AG04450 (cell line): ENCODE results near the gene DENND5B. TPM values are rescaled to one million over a fixed set of nuclear protein-coding genes. Genes with fewer than 3 reads are reported as not detected.
A peak's percentile ranks its signal among the peaks of the same experiment; 100 is the strongest.

Source experiments
- CTCF ChIA-PET: fragments of 300-600, 350-600 bp; formaldehyde crosslinking; extraction: SDS; loops from one replicate; lab custom pipeline; 2022; ENCODE audit warnings: antibody characterized with exemption, inconsistent platforms; lab: Charles Lee
- POLR2A ChIA-PET: fragments of 350-600 bp; formaldehyde crosslinking; extraction: SDS; loops from one replicate; lab custom pipeline; 2021; ENCODE audit warnings: antibody characterized with exemption, inconsistent platforms; lab: Yijun Ruan, JAX
- DNase-seq: peaks from one replicate; pipeline ENCODE4 v3.0.0-alpha.2; 2011; ENCODE audit warnings: low read depth, low spot score
- H3K27ac ChIP-seq: one replicate; pipeline ENCODE4 v1.5.1; 2012; ENCODE audit warnings: low read depth, low read length, control low read depth
- H3K27me3 ChIP-seq: one replicate; pipeline ENCODE4 v1.6.0; 2012; ENCODE audit warnings: low read length; ENCODE audit not compliant: control insufficient read depth, insufficient read depth
- H3K4me3 ChIP-seq: 2 replicates; pipeline ENCODE4 v1.5.1; 2011; ENCODE audit warnings: mild to moderate bottlenecking, low read depth, low read length, control low read depth
- H3K9me3 ChIP-seq: 2 replicates; pipeline ENCODE4 v1.5.1; 2012; ENCODE audit warnings: low read length; ENCODE audit not compliant: control insufficient read depth, insufficient read depth
- CTCF ChIP-seq: IDR thresholded peaks from 2 replicates; pipeline ENCODE4 v1.5.1; 2011; ENCODE audit warnings: low read depth, low read length, control low read depth, inconsistent platforms
- polyA plus RNA-seq: library from polyadenylated mRNA; depleted of rRNA; stranded (reverse); fragments of >200 nt; gene quantifications from 2 replicates; pipeline ENCODE4 v1.2.3, GENCODE V29; 2011

DENND5B gene
- polyA plus RNA-seq, 1 experiment = 17.3 TPM

DNA sequence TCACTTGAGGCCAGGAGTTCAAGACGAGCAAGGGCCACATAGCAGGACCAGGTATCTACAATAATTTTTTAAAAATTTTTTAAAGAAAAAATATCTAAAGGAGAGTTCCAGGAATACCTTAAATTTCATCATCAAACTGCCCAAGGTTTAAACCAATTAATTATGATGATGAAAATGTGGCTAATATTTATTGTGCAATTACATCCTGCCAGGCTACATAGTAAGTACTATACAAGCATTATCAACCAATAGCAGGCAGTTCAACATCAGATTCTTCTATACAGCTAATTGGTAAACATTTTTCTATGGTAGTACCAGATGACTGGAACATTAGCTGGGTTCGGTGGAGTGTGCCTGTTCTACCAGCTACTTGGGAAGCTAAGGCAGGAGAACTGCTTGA lies 24.4 kb downstream of the DENND5B start:
- H3K9me3 ChIP-seq = no peaks in the 10 kb centered on the region
- ChIA-PET CTCF (no interaction called here), POLR2A (interaction anchor here (0.6 kb wide), 1 partner anchor 172 kb away, joined by 6 read pairs; no protein-coding TSS in a partner anchor)

GRCh38 chr12:31562594-31563328 lies 28.2 kb downstream of the DENND5B start:
- H3K27me3 ChIP-seq = no peaks in the 10 kb centered on the region
- no peak overlapping the region for H3K4me3 ChIP-seq
- no peaks in the 10 kb centered on the region for H3K9me3 ChIP-seq
- ChIA-PET CTCF (interaction anchor here (0.6 to 1.2 kb wide), 2 partner anchors 17 to 39 kb away, joined by 3 to 5 read pairs; no protein-coding TSS in a partner anchor), POLR2A (no interaction called here)
- DNase-seq = no peak
- no peak overlapping the region for H3K27ac ChIP-seq
- no peak for TF ChIP-seq CTCF

More for the DNA sequence above, 24.4 kb downstream of the DENND5B start:
- H3K4me3 ChIP-seq = no peak overlapping the region
- no peak overlapping the region for H3K27ac ChIP-seq
- H3K27me3 ChIP-seq = no peaks in the 10 kb centered on the region
- DNase-seq = no peak
- TF ChIP-seq CTCF = no peak

GRCh38 chr12:31560516-31560915 lies 30.4 kb downstream of the DENND5B start:
- POLR2A ChIA-PET = no interaction called here
- no peak for DNase-seq
- Histone ChIP-seq H3K9me3 (peaks cover 4% of the 10 kb centered on the region), H3K27me3 (no peaks in the 10 kb centered on the region), H3K4me3 (no peak overlapping the region), H3K27ac (no peak overlapping the region)
- TF ChIP-seq CTCF = no peak
- CTCF ChIA-PET = no interaction called here

GRCh38 chr12:31558521-31558920 lies 32.4 kb downstream of the DENND5B start:
- ChIA-PET POLR2A (no interaction called here), CTCF (no interaction called here)
- H3K4me3 ChIP-seq = no peak overlapping the region

More at GRCh38 chr12:31558521-31558920, 32.4 kb downstream of the DENND5B start:
- no peak for TF ChIP-seq CTCF
- Histone ChIP-seq H3K27ac (no peak overlapping the region), H3K9me3 (peaks cover 5% of the 10 kb centered on the region), H3K27me3 (no peaks in the 10 kb centered on the region)
- peak; percentile 26 for DNase-seq
